Ovary (tissue), 3 donors: ENCODE measurements around the gene CSNK2A2.

Experiments
- EP300 ChIP-seq: sonication (generic); formaldehyde crosslinking; IDR thresholded peaks from one replicate; pipeline ENCODE4 v1.6.1; 2017; ENCODE audit warnings: antibody characterized with exemption
- TF ChIP-seq, protein P1 (sequence below), 3 donors: fragments of 450-650 bp in 2 of 3; fragments of 200-600 bp in 1 of 3; IDR thresholded peaks; one replicate each; pipeline versions ENCODE4 v1.5.1 to v1.8.0; 2016 to 2022; ENCODE audit warnings: antibody characterized with exemption in 3 of 3, mild to moderate bottlenecking in 1 of 3
- donor health status: DM: no; HTN: no; CAD: no.

DNA sequence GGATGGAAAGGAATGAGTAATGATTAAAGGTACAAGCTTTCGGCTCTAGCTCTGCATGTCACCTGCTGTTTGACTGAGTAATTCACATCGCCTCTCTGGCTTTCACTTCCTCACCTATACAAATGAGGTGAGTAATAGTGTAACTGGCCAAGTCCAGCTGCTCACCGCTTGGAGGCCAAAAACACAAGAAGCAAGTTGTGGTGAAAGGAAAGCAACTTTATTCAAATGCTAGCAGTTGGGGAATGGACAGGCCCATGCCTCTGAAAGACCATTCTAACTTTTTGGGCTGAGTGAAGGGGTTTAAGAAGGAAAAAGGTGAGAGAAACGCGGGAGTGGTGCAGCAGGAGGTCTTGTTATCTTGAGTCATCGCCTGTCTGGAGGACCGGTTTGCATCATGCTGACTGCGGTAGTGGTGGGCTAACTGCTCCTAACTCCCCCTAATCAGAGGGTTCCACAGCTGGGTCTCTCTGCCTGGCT, 45.7 kb upstream of the CSNK2A2 start:
- TF ChIP-seq, protein P1, sequence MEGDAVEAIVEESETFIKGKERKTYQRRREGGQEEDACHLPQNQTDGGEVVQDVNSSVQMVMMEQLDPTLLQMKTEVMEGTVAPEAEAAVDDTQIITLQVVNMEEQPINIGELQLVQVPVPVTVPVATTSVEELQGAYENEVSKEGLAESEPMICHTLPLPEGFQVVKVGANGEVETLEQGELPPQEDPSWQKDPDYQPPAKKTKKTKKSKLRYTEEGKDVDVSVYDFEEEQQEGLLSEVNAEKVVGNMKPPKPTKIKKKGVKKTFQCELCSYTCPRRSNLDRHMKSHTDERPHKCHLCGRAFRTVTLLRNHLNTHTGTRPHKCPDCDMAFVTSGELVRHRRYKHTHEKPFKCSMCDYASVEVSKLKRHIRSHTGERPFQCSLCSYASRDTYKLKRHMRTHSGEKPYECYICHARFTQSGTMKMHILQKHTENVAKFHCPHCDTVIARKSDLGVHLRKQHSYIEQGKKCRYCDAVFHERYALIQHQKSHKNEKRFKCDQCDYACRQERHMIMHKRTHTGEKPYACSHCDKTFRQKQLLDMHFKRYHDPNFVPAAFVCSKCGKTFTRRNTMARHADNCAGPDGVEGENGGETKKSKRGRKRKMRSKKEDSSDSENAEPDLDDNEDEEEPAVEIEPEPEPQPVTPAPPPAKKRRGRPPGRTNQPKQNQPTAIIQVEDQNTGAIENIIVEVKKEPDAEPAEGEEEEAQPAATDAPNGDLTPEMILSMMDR (IDR thresholded peaks at IDR 0.05), result no peak
- no peak for TF ChIP-seq EP300
